Liver (tissue), 3 donors: ENCODE data around the gene SDR9C7.
"Not testable (repeated sequence)": the region's sequence is repeated elsewhere in the genome, so short reads cannot be mapped to it uniquely, and the experiment has no call there.

Source experiments
- EGR1 ChIP-seq, 2 donors: IDR thresholded peaks; 2 replicates each; pipeline ENCODE4 v1.6.1; 2016 to 2018; ENCODE audit warnings: antibody characterized with exemption in 2 of 2, low read depth in 2 of 2
- JUND ChIP-seq, 2 donors: IDR thresholded peaks; 2 replicates each; pipeline ENCODE4 v1.6.1; 2016; ENCODE audit warnings: antibody characterized with exemption in 2 of 2
- MAX ChIP-seq: IDR thresholded peaks from 2 replicates; pipeline ENCODE4 v1.6.1; 2016; ENCODE audit warnings: antibody characterized with exemption
- NR2F2 ChIP-seq: IDR thresholded peaks from 2 replicates; pipeline ENCODE4 v1.6.1; 2016; ENCODE audit warnings: antibody characterized with exemption
- REST ChIP-seq: IDR thresholded peaks from 2 replicates; pipeline ENCODE4 v1.6.1; 2016; ENCODE audit warnings: antibody characterized with exemption, mild to moderate bottlenecking
- RXRA ChIP-seq, 2 donors: IDR thresholded peaks; 2 replicates each; pipeline ENCODE4 v1.6.1; 2017 to 2018; ENCODE audit warnings: antibody characterized with exemption in 2 of 2, mild to moderate bottlenecking in 1 of 2
- SP1 ChIP-seq: IDR thresholded peaks from 2 replicates; pipeline ENCODE4 v1.6.1; 2018; ENCODE audit warnings: antibody characterized with exemption, mild to moderate bottlenecking
- TAF1 ChIP-seq: conservative IDR thresholded peaks from 2 replicates; pipeline ENCODE4 v1.6.1; 2016; ENCODE audit warnings: antibody characterized with exemption, mild to moderate bottlenecking
- YY1 ChIP-seq: IDR thresholded peaks from 2 replicates; pipeline ENCODE4 v1.6.1; 2016; ENCODE audit warnings: antibody characterized with exemption, mild to moderate bottlenecking
- TF ChIP-seq, protein P1 (sequence below): fragments of 150-350 bp; IDR thresholded peaks from 2 replicates; pipeline ENCODE4 v1.5.1; 2017; ENCODE audit warnings: improper control_type of control experiment, low read depth, low read length; ENCODE audit not compliant: missing input control
- TF ChIP-seq, protein P2 (sequence below): IDR thresholded peaks from 2 replicates; pipeline ENCODE4 v1.6.1; 2016; ENCODE audit warnings: antibody characterized with exemption
- donor health status: healthy.
- donor health status: healthy.

GRCh38 chr12:56943374-56943773 lies 9.2 kb upstream of the SDR9C7 start:
- not testable (repeated sequence) for TF ChIP-seq TAF1; MAX; SP1; NR2F2; EGR1 (IDR thresholded peaks at IDR 0.05; ENCODE audit: low read depth in 2 of 2); YY1; RXRA (IDR thresholded peaks at IDR 0.05); REST; JUND (IDR thresholded peaks at IDR 0.05)
- TF ChIP-seq, protein P1, sequence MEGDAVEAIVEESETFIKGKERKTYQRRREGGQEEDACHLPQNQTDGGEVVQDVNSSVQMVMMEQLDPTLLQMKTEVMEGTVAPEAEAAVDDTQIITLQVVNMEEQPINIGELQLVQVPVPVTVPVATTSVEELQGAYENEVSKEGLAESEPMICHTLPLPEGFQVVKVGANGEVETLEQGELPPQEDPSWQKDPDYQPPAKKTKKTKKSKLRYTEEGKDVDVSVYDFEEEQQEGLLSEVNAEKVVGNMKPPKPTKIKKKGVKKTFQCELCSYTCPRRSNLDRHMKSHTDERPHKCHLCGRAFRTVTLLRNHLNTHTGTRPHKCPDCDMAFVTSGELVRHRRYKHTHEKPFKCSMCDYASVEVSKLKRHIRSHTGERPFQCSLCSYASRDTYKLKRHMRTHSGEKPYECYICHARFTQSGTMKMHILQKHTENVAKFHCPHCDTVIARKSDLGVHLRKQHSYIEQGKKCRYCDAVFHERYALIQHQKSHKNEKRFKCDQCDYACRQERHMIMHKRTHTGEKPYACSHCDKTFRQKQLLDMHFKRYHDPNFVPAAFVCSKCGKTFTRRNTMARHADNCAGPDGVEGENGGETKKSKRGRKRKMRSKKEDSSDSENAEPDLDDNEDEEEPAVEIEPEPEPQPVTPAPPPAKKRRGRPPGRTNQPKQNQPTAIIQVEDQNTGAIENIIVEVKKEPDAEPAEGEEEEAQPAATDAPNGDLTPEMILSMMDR, result not testable (repeated sequence)
- TF ChIP-seq, protein P2, sequence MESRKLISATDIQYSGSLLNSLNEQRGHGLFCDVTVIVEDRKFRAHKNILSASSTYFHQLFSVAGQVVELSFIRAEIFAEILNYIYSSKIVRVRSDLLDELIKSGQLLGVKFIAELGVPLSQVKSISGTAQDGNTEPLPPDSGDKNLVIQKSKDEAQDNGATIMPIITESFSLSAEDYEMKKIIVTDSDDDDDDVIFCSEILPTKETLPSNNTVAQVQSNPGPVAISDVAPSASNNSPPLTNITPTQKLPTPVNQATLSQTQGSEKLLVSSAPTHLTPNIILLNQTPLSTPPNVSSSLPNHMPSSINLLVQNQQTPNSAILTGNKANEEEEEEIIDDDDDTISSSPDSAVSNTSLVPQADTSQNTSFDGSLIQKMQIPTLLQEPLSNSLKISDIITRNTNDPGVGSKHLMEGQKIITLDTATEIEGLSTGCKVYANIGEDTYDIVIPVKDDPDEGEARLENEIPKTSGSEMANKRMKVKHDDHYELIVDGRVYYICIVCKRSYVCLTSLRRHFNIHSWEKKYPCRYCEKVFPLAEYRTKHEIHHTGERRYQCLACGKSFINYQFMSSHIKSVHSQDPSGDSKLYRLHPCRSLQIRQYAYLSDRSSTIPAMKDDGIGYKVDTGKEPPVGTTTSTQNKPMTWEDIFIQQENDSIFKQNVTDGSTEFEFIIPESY, result not testable (repeated sequence)
